LHCN-M2 (cell line): ENCODE measurements around the gene IMMT. TPM values are rescaled to one million over a fixed set of nuclear protein-coding genes. Genes with fewer than 3 reads are reported as not detected.
"Not testable (repeated sequence)": the region's sequence is repeated elsewhere in the genome, so short reads cannot be mapped to it uniquely, and the experiment has no call there.

Experiments
- DNase-seq: peaks from one replicate; pipeline ENCODE4 v3.0.0-alpha.2; 2012; ENCODE audit warnings: low read depth
- total RNA-seq: library from RNA; depleted of rRNA; stranded (reverse); fragments of >200 nt; gene quantifications from 2 replicates; pipeline ENCODE4 v1.2.3, GENCODE V29; 2014

The IMMT gene
- total RNA-seq, 1 experiment from 2014 or later: 83.1 TPM

GRCh38 chr2:86201671-86202335, 6.5 kb upstream of the IMMT start:
- DNase-seq: no peak

GRCh38 chr2:86200564-86200963, 5.3 kb upstream of the IMMT start:
- not testable (repeated sequence) for DNase-seq

- DNase-seq: no peak
Measured at GRCh38 chr2:86199834-86200177, 4.5 kb upstream of the IMMT start.

GRCh38 chr2:86195808-86196387, 636 bp upstream of the IMMT start:
- no peak for DNase-seq

- no peak for DNase-seq
Measured at GRCh38 chr2:86194751-86195054, 559 bp downstream of the IMMT start.

- no peak for DNase-seq
Measured at GRCh38 chr2:86193901-86194567, 1.2 kb downstream of the IMMT start.

- DNase-seq: no peak
Measured at GRCh38 chr2:86189782-86190416, 5.4 kb downstream of the IMMT start.

- no peak for DNase-seq
Measured at GRCh38 chr2:86186431-86186830, 8.8 kb downstream of the IMMT start.

- DNase-seq: no peak
Measured at GRCh38 chr2:86185517-86186212, 9.6 kb downstream of the IMMT start.

- DNase-seq: no peak
Measured at GRCh38 chr2:86176597-86176996, 18.7 kb downstream of the IMMT start.

GRCh38 chr2:86175828-86176227, 19.4 kb downstream of the IMMT start:
- no peak for DNase-seq

- no peak for DNase-seq
Measured at GRCh38 chr2:86174445-86174844, 20.8 kb downstream of the IMMT start.

- DNase-seq: no peak
Measured at GRCh38 chr2:86172610-86173009, 22.7 kb downstream of the IMMT start.

GRCh38 chr2:86171295-86171694, 24.0 kb downstream of the IMMT start:
- no peak for DNase-seq

GRCh38 chr2:86170449-86170848, 24.8 kb downstream of the IMMT start:
- DNase-seq: no peak

- DNase-seq: no peak
Measured at GRCh38 chr2:86160156-86160952, 34.9 kb downstream of the IMMT start.

GRCh38 chr2:86158286-86158685, 37.0 kb downstream of the IMMT start:
- DNase-seq: no peak

GRCh38 chr2:86157009-86157556, 38.2 kb downstream of the IMMT start:
- no peak for DNase-seq

- no peak for DNase-seq
Measured at GRCh38 chr2:86150502-86150901, 44.8 kb downstream of the IMMT start.

- DNase-seq: no peak
Measured at GRCh38 chr2:86147793-86148192, 47.5 kb downstream of the IMMT start.
